Measurements from ENCODE around the gene GTPBP1.

The GTPBP1 gene

GRCh38 chr22:38727123-38727522 is 21.4 kb downstream of the GTPBP1 start:
- no peak for DNase-seq (ENCODE audit: low read depth)

DNA sequence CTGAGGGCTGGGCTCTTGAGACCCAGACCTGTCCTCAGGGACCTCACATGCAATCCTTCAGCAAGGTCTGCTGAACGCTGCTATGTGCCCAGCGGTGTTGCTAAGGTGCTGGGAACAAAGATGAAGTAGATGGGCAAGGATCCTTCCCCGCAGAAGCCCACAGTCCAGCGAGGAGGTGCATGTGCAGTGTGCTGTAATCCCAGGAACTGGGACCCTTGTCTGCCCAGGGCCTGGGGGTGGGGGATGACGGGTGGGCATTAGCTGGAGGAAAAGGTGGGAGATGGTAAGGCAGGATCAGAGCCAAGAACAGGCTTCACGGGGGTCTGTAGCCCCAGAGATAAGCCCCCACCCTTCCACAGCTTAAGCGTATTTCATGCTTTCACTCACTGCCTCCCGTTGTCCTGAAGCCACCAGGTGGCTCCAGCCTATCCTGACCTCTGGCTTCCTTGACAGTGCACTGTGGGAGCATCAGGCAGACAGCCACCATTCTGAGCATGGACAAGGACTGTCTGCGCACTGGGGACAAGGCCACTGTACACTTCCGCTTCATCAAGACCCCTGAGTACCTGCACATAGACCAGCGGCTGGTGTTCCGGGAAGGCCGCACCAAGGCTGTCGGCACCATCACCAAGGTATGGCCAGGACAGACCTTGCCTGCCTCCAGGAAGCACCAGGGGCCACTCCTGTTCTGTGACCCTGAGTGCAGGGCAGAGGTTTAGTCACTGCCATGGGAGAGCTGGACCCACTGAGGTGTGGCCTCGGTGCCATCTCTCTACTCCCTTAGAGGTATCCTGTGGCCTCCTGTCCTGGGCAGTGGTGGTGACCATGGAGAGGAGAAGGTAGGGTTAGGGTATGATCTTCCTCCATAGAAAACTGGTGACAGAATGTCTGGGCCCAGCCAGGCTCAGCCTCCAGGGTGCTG is 22.0 kb downstream of the GTPBP1 start:
- DNase-seq (ENCODE audit: low read depth) = no peak

- DNase-seq (ENCODE audit: low read depth) = no peak
Observed at GRCh38 chr22:38728871-38729796, 23.4 kb downstream of the GTPBP1 start.

- no peak for DNase-seq (ENCODE audit: low read depth)
Observed at GRCh38 chr22:38729946-38730345, 24.2 kb downstream of the GTPBP1 start.

DNA sequence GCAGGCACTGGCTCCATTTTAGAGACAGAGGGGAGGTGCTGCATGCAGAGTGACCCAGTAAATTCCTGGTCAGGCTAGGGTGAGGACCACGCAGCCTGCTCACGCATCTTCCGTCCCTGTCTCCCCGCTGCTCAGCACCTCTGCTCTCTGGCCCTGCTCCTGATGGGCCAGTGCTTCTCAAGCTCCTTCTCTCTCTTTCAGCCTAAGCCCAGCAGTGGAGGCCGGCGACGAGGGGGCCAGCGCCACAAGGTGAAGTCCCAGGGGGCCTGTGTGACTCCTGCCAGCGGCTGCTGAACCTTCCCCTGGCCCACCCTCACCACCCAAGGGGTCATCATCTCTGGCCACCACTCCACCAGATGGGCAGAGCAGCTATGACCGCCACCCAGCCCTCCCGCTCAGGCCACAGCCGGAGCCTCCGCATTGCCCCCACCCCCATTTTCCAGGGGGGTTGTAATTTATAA is 24.7 kb downstream of the GTPBP1 start:
- no peak for DNase-seq (ENCODE audit: low read depth)

- DNase-seq (ENCODE audit: low read depth) = no peak
Observed at GRCh38 chr22:38731703-38732161, 26.0 kb downstream of the GTPBP1 start.

DNA sequence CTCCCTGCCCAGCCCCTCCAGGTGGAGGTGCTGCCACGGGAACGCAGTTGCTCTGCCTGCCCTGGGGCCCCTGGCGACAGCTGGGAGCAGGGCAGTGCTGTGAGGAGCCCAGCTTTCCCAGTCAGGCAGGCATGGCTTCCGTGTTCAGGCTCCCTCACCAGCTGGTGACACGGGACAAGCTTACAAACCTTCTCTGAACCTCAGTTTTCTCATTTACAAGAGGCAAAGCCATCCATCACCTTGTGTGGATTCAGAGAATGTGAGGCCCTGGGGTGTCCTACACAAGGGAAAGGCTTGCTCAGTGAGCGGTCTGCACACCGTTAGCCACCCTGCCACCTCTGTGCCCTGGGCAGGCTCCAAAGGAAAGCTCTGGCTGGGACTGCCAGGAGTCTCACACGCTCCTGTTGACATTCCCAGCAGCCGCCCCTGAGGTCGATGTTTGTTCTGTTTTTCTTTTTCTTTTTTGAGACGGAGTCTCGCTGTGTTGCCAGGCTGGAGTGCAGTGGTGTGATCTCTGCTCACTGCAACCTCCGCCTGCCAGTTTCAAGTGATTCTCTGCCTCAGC is 26.6 kb downstream of the GTPBP1 start:
- no peak for DNase-seq (ENCODE audit: low read depth)

DNA sequence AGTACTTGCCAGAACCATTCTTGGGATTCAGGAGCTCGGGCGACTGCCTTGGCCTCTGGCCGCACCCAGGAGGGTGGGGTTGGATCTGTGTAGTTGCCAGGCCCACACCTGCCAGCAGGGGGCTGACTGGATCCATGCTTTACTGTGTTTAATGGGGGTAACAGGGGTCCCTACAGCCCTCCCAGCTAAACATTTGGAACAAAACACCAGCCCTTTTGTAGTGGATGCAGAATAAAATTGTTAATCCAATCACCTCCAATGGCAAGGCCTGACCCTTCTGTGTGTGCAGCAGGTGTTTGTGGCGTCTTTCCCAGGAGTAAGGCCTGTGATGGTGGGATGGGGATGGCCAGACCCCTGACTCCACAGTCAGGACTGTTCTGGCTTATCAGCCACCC is 27.6 kb downstream of the GTPBP1 start:
- no peak for DNase-seq (ENCODE audit: low read depth)

- DNase-seq (ENCODE audit: low read depth) = no peak
Observed at GRCh38 chr22:38733724-38734381, 28.1 kb downstream of the GTPBP1 start.

DNA sequence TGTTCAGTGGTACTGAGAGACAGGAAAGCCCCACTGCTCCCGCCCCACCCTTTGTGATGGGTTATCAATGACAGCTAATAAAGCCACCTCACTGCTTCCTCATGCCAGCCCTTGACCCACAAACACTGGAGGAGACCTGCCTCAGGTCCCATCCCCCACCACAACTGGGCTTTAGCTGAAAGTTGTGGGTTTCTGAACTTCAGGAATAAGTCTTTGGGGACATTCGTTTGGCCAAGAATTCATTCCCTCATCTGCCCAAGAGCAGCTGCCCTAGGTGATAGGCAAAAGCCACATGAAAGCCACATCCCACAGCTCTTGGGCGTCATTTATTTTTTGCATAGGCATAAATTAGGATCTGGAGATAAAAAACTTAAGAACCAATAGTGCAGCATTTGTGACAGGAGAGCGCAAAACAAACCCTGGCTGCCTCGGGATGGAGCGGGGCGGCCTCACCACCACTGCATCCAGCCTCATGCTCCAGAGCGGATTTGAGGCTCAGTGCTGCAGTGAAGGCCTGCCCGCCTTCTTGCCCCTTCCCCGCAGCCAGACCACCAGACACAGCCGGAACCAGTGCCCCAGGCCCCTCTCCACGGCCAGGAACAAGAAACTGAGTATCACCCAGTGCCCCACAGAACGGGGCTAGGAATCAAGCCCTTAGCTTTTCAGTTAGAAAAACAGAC is 28.8 kb downstream of the GTPBP1 start:
- no peak for DNase-seq (ENCODE audit: low read depth)

- DNase-seq (ENCODE audit: low read depth) = no peak
Observed at GRCh38 chr22:38735126-38735464, 29.4 kb downstream of the GTPBP1 start.

DNA sequence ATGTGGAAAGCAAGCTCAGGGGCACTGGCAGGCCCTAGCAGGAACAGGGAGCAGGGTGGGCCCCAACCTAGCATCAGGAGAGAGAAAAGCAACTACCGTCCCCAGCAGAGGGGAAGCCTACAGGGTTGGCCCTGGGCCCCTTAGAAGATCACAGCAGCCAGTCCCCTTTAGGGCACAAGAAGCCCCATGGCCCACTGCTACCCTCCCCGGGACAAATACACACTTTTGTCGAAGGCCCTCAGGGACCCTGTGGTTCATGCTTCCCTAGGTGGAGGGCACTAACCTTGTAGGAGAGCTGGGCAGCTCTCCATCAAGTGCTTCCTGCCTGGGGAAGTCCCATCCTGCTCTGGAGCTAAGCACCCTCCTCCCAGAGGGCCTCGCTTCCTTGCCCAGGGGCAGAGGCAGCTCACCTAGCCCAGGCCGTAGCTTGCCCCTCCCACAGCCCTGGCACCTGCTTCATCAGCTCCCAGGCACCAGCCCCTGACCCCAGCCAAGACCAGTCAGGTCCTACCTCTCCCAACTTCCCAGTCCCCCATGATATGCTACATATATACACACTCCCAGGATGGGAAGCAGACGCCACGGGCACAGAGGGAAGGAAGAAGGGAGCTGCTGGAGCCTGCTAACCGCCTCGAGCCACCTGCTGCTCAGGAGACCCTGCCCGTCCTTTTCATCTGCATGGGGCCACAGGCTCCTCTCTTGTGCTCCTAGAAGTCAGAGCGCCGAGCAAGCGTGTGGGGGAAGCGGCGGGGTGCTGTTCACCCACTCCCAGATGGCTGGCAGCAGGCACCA is 29.9 kb downstream of the GTPBP1 start:
- DNase-seq (ENCODE audit: low read depth) = no peak

DNA sequence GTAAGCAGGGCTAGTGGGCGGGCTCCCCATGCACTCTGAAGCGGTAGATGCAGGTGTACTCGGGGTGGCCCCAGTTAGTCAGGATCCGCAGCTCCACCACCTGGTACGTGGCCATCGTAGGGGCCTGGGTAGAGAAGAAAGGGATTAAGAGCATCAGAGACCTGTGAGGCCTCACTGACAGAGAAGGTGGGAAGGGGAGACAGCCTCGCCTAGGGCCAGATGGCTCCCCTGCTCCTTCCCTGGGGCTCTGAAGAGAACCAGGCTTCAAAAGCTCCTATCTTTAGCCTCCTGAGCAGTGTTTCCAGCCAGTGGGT is 30.5 kb downstream of the GTPBP1 start:
- no peak for DNase-seq (ENCODE audit: low read depth)

DNA sequence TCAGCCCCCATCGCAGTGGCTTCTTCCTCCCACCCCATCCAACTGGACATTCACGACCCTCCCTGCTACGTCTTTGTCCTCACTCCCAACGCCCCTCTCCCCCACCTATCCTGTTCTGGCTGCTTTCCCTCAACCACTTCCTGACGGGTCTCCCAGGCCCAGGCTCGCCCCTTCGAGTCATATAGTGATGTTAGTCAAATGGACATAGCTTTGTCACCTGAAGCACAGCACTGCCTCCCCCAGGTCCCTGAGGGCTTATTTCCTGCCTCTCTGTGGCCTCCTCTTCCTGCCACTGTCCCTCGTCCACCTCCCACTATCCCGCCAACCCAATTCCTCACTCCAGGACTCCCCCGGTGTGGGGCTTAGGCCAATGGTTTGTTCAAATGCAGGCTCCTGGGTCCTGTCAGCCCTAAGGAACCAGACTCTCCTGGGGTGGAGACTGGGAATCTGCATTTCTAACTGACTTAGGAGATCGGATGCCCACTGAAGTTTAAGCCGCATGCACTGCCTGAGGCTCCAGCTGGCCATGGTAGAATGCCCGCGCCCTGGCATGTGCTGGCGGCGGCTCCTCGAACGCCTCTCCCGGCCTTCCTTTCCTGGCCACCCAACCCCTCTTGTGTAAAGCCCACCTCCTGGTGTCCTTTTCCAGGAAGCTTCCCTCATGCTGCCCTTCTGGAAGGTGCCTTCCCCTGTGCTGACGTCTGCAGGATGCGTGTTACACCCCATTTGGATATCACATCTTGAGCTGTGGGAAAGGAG is 31.7 kb downstream of the GTPBP1 start:
- no peak for DNase-seq (ENCODE audit: low read depth)

DNA sequence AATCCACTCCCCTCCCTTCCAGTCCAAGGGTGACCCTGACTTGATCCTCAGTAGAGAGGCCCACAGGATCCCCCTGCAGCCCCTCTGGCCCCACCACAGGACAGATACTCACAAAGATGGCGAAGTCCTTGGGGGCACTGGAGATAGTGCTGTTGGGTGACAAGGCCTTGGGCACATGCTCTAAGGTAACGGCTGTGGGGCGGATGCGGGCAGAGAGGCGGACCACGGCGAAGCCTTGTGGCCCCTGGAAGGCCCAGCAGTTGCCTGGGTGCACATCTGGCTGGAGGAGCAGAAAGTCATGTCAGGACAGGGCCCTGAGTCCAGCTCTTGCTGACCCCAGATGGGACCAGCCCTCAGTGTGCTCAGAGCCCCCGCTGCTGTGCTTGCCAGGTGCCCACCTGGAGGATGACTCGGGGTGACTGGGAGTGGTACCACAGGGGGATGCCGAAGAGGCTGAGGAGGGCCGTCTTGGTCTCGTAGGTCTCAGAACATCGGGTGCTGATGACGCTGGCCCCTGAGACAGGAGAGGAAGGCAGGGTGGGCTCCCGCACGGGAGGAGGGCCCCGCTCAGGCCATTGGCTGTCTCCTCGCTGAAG is 32.8 kb downstream of the GTPBP1 start:
- no peak for DNase-seq (ENCODE audit: low read depth)

GRCh38 chr22:38739300-38740055 is 33.7 kb downstream of the GTPBP1 start:
- no peak for DNase-seq (ENCODE audit: low read depth)

DNA sequence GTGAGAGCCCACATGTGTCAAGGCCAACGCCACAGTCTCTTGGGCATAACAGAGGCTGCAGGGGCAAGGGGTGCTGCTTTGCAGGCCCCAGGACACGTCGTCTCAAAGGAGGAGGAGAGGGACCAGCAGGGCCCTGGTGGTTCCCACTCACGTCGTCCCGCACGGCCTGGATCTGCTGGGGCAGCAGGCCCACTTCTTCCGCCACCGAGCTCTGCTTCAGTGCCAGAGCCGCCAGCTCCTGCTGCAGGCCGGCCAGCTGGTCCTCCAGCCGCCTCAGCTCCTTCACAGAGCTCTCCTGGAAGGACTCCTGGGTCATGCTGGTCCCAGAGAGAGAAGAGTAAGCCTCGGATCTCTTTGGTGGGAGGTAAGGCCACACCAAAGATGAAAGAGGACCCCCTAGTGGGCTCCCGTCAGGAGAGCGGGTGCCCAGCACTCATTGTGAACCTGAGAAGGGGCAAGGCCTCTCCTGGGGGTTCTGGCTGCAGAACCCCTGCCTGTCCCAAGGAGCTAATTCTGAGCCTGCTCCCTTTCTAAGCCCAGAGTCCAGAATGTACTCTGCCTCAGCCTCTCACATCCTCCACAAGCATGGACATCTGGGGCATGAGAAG is 34.5 kb downstream of the GTPBP1 start:
- DNase-seq (ENCODE audit: low read depth) = no peak

- DNase-seq (ENCODE audit: low read depth) = no peak
Observed at GRCh38 chr22:38740754-38741153, 35.0 kb downstream of the GTPBP1 start.
